ENCODE results near the gene TECPR2. TPM values are rescaled to one million over a fixed set of nuclear protein-coding genes. Genes with fewer than 3 reads are reported as not detected.
"Not testable (repeated sequence)": the region's sequence is repeated elsewhere in the genome, so short reads cannot be mapped to it uniquely, and the experiment has no call there.

TECPR2 gene
- total RNA-seq, 1 donor from 2014 or later = 32.3 TPM

DNA sequence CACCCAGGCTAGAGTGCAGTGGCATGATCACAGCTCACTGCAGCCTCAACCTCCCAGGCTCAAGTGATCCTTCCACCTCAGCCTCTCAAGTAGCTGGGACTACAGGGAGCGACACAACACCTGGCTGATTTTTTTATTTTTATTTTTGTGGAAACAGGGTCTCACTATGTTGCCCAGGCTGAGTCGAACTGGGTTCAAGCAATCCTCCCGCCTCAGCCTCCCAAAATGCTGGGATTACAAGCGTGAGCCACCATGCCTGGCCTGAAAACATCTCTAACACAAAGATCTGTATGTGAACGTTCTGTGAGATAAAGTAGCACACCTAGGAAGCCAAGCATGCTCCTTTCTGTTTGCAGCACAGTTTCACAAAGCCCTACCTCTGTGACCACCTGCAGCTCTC lies 157.0 kb downstream of the TECPR2 start:
- not testable (repeated sequence) for DNase-seq (ENCODE audit: extremely low read depth, low read depth, low spot score)

DNA sequence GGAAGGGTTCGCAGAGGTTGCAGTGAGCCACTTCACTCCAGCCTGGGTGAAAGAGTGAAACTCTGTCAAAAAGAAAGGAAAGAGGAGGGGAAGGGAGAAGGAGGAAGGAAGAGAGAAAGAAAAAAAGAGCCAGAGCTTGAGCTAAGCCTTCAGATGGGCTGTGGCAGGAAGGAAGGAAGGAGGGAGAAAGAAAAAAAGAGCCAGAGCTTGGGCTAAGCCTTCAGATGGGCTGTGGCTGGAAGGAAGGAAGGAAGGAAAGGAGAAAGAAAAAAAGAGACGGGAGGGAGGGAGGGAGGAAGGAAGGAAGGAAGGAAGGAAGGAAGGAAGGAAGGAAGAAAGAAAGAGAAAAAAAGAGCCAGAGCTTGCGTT lies 160.4 kb downstream of the TECPR2 start:
- no peak for DNase-seq (ENCODE audit: extremely low read depth, low read depth, low spot score)

DNA sequence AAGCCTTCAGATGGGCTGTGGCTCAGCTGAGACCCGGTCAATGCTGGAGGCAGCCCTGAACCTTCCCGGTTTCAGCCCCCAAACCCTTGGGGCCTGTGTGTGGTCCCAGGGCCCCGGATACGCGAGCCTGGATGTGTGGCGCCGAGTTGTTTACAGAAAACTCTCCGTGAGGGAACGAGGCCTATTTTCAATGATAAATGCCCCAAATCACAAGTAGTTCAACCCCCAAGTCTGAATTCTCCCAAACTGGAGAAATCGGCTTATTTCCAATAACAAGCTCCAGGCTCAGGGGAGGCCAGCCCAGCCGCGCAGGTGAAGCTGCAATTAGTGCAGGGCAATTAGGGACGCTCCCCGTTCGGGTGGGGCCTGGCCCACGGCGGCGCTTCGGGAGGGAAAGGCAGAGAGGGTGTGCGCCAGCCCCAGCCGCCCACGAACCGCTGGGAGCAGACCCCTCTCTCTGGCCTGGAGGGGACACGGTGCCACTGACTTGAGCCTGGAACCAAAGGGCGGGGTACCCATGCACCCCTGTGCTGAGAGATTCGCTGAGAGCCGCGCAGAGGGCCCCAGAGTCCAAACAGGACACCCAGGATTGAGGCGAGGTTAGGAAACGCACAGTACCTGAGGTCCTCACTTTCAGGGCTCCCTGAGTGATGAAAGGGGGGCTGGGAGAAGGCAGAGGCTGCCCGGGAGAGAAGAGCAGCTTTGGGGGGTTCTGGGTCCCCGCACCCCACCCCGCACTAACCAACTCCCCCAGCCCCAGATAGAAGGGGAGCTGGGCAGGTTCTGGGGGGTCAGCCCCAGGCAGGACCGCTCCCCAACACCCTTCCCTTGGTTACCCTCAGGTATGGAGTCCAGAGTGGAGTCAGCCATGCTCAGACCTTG lies 161.1 kb downstream of the TECPR2 start:
- DNase-seq (ENCODE audit: extremely low read depth, low read depth, low spot score) = no peak

DNA sequence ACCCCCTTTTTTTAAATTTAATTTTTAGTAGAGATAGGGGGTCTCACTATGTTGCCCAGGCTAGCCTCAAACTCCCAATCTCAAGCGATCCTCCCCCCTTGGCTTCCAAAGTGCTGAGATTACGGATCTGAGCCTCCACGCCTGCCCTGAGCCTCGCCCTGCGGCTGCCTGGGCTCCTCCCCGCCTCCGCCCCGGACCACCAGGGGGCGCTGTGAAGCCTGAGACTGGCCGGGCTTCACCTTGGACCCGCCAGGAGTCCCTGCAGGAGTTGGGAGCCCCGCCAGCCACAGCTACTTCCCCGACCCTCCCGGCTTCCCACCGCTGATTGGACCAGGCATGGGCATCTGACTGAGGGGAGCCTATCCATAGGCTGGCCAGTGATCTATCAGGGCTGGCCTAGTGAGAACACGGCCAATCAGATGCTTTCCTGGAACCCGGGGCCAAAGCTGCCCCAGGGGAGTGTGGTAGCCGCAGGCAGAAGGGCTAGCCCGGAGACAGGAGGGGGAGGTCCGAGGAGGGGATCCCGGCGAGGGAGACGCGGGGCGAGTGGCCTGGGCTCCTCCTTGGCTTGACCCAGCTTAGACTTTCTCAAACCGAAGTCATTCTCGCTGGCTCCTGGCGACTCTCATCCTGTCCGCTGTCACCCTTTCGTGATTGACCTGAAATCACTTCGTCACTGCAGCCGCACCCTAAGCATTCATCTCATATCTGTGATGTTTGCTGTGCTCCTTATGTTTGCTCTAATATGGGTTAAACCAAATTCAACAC lies 161.9 kb downstream of the TECPR2 start:
- DNase-seq (ENCODE audit: extremely low read depth, low read depth, low spot score) = peak; percentile 70

DNA sequence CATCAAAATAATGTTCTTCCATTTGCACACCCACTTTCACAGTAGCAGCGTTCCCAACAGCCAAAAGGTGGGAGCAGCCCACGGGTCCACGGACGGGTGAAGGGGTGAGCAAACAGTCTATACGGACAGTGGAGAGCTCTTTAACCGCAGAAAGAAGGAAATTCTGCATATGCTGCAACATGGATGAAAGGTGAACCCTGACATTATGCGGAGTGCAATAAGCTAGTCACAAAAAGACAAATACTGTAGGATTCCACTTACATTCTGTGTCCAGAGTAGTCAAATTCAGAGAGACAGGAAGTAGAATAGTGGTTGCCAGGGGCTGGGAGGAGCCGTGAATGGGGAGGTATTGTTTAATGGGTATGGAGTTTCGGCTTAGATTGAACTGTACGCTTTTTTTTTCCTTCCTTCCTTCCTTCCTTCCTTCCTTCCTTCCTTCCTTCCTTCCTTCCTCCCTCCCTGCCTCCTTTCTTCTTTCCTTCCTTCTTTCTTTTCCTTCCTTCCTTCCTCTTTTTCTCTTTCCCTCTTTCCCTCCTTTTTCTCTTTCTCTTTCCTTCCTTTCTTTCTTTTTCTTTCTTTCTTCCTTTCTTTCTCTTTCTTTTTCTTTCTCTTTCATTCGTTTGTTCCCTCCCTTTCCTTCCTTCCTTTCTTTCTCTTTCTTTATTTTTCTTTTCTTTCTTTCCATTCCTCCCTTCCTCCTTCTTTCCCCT lies 162.6 kb downstream of the TECPR2 start:
- no peak for DNase-seq (ENCODE audit: extremely low read depth, low read depth, low spot score)

DNA sequence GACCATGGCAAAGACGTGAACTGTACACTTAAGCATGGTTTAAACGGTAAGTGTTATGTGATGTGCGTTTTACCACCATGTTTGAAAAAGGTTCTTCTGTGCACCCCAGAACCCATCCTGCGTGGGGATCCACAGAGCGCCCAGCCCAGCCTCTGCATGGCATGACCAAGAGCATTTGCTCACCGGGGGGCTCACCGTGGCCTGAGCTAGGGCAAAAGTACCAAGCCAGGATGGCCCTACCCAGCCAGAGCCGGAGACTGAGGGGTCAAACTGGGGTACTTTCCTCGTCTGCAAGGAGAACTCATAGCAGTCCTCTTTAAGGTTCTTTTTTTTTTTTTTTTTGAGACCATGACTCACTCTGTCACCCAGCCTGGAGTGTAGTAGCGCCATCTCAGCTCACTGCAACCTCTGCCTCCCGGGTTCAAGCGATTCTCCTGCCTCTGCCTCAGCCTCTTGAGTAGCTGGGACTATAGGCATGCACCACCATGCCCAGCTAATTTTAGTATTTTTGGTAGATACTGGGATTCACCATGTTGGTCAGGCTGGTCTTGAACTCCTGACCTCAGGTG lies 163.3 kb downstream of the TECPR2 start:
- DNase-seq (ENCODE audit: extremely low read depth, low read depth, low spot score) = no peak

DNA sequence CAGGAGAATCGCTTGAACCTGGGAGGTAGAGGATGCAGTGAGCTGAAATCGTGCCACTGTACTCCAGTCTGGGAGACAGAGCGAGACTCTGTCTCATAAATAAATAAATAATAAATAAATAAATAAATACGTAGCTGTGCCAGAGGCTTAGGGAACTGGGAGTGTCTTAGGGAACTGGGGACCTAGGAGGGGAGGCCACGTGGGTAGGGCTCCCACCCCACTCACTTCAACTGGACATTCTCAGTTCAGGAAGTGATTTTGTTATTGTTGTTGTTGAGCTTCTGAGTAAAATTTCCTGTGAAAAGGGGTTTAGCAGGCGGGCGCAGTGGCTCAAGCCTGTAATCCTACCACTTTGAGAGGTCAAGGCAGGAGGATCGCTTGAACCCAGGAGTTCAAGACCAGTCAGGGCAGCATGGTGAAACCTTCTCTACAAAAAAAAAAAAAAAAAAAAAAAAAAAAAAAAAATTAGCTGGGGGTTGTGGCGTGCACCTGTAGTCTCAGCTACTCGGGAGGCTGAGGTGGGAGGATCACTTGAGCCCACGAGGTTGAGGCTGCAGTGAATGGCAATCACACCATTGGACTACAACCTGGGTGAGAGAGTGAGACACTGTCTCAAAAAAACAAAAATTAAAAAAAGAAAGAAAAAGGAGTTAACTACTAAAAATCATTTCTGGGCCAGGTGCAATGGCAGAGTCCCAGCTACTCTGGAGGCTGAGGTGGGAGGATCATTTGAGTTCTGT lies 165.9 kb downstream of the TECPR2 start:
- peak; percentile 20 for DNase-seq (ENCODE audit: extremely low read depth, low read depth, low spot score)

DNA sequence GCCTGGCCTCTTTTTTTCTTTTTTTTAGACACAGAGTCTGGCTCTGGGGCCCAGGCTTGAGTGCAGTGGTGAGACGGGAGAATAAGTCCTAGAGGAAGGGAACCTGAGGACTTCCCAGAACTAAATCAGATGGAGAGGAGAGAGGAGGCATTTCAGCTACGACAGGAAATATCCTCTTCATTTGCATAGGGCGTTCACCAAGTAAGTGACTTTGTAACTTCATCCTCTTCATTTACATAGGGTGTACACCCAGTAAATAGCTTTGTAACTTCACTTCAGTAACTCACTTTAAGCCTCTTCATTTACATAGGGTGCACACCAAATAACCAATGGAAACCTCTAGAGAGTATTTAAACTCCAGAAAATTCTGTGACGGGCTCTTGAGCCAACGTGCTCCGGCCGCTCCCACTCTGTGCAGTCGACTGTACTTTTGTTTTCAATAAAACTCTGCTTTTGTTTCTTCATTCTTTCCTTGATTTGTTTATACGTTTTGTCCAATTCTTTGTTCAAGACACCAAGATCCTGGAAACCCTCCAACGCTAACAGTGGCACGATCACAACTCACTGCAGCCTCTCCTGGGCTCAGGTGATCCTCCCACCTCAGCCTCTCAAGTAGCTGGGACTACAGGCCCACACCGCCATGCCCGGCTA lies 168.2 kb downstream of the TECPR2 start:
- no peak for DNase-seq (ENCODE audit: extremely low read depth, low read depth, low spot score)

DNA sequence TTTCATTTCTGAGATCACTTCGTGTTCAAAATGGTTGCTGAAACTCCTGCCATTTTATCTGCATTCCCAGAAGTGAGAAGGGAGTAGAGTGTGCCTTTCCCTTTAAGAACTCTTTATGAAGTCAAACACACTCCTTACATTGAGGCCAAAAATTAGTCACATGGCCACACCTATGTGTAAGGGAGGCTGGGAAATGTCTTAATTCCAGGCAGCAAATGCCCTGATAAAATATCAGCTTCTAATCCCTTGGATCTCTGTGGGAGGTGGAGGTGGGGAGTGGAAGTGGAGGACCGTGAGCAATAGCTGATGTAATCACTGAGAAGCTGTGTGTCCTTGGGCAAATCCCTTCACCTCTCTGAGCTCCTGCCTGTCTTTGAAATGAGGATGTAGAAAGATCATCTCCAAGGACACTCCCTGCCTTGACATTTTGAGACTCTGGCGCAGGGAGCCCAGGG lies 169.5 kb downstream of the TECPR2 start:
- DNase-seq (ENCODE audit: extremely low read depth, low read depth, low spot score) = no peak

DNA sequence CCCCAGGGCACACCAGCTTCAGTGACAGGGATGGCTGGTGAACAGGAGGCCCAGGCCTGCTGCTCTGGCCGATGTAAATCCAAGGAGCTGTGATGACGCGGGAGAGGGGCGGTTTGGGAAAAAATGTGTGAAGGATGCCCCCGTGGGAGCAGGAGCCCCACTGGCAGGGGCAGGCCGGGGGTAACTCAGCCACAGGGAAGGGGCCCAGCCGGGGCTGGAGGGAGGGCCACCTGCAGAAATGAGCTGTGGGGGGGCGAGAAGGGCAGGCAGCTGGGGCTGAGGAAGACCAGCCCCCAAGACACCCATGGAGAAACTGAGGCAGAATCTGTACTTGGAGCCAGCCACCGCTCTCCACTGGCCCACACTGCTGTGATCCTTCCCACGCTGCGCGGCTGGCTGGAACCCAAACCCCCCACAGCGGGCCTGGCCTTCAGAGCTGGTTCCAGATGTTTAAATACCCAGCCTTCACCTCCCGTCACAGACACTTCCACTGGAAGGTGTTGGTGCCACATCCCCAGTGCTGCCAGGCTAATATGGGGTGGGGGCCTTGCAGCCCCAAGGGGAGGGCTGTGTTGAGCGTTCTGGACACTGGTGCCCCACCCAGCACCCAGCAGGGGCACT lies 175.3 kb downstream of the TECPR2 start:
- no peak for DNase-seq (ENCODE audit: extremely low read depth, low read depth, low spot score)

DNA sequence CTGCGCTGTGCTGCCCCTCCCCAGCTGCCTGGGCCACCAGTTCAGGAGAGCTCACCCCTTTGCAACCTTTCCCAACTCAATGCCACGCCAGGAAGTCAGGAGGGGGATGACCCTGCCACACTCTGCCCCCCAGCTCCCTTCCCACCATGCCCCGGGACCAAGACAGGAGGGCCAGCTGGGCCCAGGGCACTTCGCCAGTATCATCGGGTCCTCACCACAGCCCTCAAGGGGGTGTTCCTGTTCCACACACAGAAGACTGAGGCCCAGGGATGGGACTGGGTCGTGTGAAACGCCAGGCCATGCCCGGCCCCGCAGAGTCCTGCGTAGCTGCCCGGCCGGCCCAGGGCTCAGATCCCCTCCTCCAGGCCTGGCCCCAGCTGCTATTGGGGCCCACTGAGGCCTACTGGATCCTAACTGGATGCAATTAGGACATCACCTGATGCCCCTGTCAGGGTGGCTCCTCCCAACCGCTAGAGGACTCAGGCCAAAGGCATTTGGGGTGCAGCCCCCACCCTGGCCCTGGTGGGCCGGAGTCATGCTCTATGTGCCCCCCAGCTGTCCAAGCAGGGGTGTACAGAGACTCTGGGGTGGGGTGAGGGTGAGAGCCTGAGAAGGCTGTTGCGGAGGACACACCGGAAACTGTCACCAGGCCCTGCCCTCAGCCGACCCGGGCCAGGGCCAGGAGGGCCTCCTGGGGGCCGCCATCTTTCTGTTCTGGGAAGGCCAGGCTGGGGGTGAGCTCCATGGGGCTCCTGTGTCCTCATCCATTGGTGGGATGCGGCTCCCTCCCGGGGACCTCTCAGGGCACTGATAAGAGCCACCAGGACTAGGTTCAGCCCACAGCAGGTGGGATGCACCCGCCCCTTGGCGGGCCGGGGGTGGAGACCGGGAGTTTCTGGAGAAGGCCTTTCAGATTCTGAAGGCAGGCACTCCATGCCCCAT lies 176.1 kb downstream of the TECPR2 start:
- DNase-seq (ENCODE audit: extremely low read depth, low read depth, low spot score) = no peak

DNA sequence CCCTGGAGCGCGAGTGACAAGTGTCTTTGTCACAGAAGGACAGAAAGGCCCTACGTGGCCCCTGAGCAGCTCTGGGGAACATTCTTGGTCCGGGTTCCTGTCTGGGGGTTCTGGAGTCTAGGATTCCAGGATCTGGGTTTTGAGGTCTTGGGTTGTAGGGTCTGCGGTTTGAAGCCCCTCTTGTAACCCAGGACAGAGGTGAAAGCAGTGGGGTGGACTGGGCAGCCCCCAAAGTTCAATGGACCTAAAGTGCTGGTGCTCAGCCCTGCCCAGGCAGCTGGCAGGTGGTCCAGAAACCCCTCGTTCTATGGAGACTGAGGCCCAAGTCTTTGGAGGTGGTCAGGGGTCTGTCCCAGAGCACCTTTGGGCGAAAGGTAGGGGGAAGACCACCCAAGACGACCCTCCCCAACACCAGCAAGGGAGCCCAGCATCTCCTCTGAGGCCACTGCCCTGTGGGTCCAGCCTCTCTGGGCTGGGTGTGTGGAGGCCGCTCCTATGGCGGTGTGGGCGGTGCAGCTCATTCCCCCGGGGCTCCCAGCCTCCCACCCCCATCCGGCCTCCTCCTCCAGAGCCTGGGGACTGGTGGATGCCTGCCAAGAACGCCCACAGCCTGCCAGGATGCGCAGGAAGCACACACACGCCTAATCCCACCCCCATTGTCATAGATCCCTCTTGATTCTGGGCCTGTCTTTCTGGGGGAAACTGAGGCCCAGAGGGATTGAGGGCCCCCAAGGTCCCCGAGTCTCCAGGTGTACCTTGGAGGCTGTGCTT lies 177.0 kb downstream of the TECPR2 start:
- DNase-seq (ENCODE audit: extremely low read depth, low read depth, low spot score) = no peak

DNA sequence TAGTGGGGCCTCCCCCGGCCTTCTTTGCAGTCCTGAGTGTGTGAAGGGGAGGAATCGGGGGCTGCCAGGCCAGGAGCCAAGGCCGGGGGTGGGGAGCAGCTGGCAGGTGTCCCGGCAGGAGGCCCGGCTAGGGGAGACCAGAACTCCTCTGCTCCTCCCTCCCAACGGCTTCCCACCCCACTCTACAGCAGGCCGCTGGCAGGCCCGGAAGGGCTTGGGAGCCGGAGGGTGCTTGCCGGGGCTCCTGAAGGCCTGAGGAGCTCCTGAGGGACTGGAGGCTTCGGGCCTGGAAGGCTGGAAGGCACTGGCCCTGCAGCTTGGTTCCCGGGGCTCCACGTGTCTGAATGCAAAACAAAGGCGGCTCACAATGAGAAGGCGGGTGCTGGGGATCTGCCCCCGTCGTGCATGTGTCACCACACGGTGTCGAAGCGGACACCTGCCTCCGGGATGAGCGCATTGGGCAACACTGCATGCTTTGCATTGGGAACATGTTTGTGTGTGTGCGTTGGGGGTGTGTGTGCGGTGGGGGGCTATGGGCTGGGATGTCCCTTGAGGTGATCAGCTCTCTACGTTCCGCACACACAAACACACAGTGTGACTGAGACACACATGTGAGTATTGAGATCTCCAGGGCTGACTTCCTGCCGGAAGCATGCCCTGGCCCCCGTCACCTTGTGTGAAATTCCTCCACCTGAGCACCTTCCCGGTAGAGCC lies 177.7 kb downstream of the TECPR2 start:
- no peak for DNase-seq (ENCODE audit: extremely low read depth, low read depth, low spot score)

DNA sequence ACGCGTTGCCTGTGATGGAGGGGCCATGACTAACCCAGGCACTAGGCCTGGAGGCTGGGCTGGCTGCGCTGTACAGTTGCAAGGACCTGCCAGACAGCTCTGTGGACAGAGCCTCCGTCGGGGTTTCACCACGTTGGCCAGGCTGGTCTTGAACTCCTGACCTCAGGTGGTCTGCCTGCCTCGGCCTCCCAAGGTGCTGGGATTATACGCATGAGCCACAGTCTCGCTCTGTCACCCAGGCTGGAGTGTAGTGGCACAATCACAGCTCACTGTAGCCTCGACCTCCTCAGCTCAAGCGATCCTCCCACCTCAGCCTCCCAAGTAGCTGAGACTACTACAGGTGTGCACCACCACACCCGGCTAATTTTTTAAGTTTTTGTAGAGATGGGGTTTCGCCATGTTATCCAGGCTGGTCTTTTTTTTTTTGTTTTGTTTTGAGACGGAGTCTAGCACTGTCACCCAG lies 178.3 kb downstream of the TECPR2 start:
- DNase-seq (ENCODE audit: extremely low read depth, low read depth, low spot score) = not testable (repeated sequence)

DNA sequence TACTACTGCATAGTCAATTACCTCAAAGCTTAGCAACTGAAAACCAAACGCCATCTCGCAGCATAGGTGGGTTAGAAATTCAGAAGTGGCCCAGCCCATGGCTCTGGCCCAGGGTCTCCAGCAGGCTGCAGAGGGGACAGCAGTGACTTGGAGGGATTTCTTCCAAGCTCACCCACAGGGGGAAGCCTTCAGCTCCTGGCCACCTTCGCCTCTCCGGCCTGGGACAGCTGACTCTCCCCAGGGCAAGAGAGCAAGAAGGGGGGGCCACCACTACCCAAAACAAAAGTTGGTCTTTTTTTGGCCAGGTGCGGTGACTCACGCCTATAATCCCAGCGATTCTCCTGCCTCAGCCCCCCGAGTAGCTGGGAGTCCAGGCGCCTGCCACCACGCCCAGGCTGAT lies 179.0 kb downstream of the TECPR2 start:
- no peak for DNase-seq (ENCODE audit: extremely low read depth, low read depth, low spot score)

DNA sequence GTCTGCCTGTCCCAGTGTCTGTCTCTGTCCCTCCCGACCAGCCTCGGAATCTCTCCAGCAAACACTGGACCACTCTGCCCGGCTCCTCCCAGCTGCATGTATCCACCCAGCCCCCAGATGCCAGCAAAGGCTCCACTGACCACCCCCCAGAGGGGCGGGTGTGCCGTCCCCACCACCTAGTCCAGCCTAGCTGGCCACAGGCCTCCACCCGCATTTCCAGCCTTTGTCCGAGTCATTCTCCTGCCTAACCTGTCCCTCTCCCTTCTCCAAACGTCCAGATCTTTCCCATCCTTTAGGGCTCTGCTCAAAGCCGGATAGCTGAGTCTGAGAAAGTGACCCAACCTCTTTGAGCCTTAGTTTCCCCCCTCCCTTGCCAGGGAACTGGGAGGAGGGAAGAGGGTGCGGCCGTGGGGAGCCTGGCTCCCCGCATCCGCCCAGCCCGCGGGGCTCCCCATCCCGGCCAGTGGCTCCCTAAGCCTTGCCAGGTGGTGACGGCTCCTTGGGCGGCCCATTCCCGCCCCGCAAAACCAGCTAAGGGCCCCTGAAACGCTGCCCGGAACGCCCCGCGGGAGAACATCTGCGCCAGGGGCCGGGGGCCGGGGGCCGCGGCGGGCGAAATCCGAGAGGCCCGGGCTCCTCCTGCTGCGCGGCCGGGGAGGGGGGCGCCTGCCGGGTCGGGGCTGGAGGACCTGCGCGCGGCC lies 181.5 kb downstream of the TECPR2 start:
- no peak for DNase-seq (ENCODE audit: extremely low read depth, low read depth, low spot score)
